Skeletal muscle satellite cell (primary cell): ENCODE data around the gene TBC1D7.

Experiments
- H3K27me3 ChIP-seq: 2 replicates; pipeline ENCODE4 v1.7.0; 2013; ENCODE audit warnings: low read length; ENCODE audit not compliant: control insufficient read depth, insufficient read depth
- H3K36me3 ChIP-seq: 2 replicates; pipeline ENCODE4 v1.7.0; 2013; ENCODE audit warnings: mild to moderate bottlenecking, control low read depth, low read length; ENCODE audit not compliant: insufficient read depth
- H3K4me1 ChIP-seq: 2 replicates; pipeline ENCODE4 v1.7.0; 2013; ENCODE audit warnings: low read length; ENCODE audit not compliant: control insufficient read depth, insufficient read depth
- H3K4me2 ChIP-seq: 2 replicates; pipeline ENCODE4 v1.7.0; 2013; ENCODE audit warnings: mild to moderate bottlenecking, low read length
- H3K4me3 ChIP-seq: 2 replicates; pipeline ENCODE4 v1.7.0; 2013; ENCODE audit warnings: low read length
- H3K9ac ChIP-seq: 2 replicates; pipeline ENCODE4 v1.7.0; 2013; ENCODE audit warnings: mild to moderate bottlenecking, low read depth, low read length, moderate library complexity
- H3K9me3 ChIP-seq: replicated peaks from 2 replicates; pipeline ENCODE4 v1.7.0; 2013; ENCODE audit warnings: mild to moderate bottlenecking, control low read depth, low read length

TBC1D7 gene

DNA sequence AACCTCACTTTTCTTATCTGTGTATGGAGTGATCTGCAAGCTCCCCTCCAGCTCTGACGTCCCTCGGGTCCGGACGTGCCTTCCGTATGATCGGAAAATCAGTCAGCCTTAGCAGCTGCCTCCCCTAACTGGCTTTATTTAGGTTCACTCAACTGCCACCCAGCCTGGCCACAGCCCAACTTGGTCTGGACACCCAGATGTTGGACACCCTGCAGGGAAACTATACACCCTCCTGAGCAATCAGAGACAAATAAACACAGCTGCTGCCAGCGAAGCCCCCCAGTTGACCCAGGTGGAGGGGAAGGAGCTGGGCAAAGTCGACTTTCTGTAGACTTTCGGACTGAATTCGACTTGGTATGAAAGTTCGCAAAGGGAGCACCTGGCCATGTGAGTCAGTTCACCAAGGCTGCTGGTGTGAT, 28.9 kb downstream of the TBC1D7 start:
- Histone ChIP-seq H3K36me3 (peaks cover 30% of the 10 kb centered on the region), H3K27me3 (no peaks in the 10 kb centered on the region), H3K4me1 (peaks cover 24% of the 10 kb centered on the region), H3K4me3 (no peak overlapping the region), H3K9ac (no peak overlapping the region), H3K4me2 (no peak overlapping the region), H3K9me3 (no peaks in the 10 kb centered on the region)

DNA sequence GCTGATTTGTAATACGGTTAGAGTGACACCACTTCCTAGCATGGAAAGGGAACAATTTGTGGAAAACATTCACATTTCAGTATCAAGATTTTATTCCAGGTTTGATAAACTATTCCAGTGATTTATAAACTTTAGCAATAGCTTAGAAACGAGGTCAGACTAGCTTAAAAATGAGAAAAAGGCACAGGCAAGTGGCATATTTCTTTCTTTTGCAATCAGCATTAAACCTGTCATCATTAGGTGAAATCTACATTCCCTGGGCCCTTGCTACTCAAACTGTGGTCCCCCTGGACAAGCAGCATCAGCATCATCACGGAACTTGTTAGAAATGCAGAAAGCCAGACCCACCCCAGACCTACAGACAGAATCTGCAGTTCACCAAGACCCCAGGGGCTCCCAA, 29.9 kb downstream of the TBC1D7 start:
- no peaks in the 10 kb centered on the region for H3K9me3 ChIP-seq
- H3K27me3 ChIP-seq, result no peaks in the 10 kb centered on the region
- peaks cover 33% of the 10 kb centered on the region for H3K36me3 ChIP-seq
- no peak overlapping the region for H3K9ac ChIP-seq
- peaks cover 14% of the 10 kb centered on the region for H3K4me1 ChIP-seq
- H3K4me3 ChIP-seq, result no peak overlapping the region
- no peak overlapping the region for H3K4me2 ChIP-seq

DNA sequence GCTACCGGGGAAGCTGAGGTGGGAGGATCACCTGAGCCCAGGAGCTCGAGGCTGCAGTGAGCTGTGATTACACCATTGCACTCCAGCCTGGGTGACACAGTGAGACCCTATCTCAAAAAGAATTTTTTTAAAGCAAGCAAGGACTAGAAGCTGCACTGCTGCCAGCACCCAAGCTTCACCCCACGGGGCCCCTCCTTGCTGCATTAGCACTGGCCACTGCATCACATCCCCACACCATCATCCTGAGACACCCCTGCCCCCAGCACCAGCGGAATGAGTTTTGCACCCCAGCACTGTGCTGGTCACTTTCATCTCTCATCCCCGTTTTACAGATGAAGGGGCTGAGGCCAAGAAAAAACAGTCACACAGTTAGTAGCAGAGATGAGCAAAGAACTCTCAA, 30.9 kb downstream of the TBC1D7 start:
- Histone ChIP-seq H3K9ac (no peak overlapping the region), H3K36me3 (peaks cover 42% of the 10 kb centered on the region), H3K4me1 (peaks cover 5% of the 10 kb centered on the region), H3K4me3 (no peak overlapping the region), H3K27me3 (no peaks in the 10 kb centered on the region), H3K4me2 (no peak overlapping the region), H3K9me3 (no peaks in the 10 kb centered on the region)

DNA sequence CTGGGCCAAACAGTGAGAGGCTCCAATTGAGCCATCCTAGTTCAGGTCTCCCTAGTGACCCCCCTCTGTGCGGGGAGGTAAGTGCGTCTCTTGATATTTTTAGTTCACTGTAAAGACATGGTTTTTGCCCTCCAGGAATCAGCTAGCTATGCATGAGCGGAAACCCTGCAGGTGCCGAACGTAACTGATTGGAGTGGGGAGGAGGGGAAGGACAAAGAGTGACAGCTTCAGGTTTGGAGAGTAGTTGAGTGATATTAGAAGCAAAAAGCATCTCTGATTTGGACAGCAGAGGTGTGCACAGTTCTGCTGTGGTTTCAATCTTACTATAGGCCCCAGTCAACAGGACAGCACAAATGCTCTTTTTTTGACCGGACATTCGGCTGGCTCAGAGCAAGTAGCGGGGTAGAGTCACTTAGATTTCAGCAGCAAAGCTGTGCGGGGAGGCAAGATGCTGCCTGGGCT, 31.8 kb downstream of the TBC1D7 start:
- H3K9me3 ChIP-seq, result no peaks in the 10 kb centered on the region
- no peak overlapping the region for H3K4me3 ChIP-seq
- no peaks in the 10 kb centered on the region for H3K4me1 ChIP-seq
- no peaks in the 10 kb centered on the region for H3K27me3 ChIP-seq
- H3K4me2 ChIP-seq, result no peak overlapping the region
- no peak overlapping the region for H3K9ac ChIP-seq
- peaks cover 43% of the 10 kb centered on the region for H3K36me3 ChIP-seq

DNA sequence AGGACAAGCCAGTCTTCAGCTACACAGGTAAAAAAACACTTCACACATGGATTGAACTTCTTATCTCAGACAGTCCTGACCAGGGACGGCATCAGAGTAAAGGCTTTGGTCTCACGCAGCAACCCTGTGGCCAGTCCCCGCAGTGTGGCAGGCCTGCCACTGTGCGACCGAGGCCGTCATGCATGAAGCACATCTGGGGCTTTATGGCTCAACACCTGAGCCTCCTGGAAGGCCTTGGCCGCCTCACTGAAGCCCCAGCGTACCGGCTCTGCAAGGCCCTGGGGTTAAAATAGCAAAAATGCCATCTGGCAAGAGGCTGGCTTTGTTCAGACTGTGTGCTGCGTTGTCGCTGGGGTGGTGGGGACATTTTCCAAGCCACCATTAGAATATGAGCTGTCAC, 32.8 kb downstream of the TBC1D7 start:
- Histone ChIP-seq H3K27me3 (no peaks in the 10 kb centered on the region), H3K9me3 (no peaks in the 10 kb centered on the region), H3K9ac (no peak overlapping the region), H3K4me3 (no peak overlapping the region), H3K4me2 (no peak overlapping the region), H3K4me1 (no peaks in the 10 kb centered on the region), H3K36me3 (peaks cover 48% of the 10 kb centered on the region)

DNA sequence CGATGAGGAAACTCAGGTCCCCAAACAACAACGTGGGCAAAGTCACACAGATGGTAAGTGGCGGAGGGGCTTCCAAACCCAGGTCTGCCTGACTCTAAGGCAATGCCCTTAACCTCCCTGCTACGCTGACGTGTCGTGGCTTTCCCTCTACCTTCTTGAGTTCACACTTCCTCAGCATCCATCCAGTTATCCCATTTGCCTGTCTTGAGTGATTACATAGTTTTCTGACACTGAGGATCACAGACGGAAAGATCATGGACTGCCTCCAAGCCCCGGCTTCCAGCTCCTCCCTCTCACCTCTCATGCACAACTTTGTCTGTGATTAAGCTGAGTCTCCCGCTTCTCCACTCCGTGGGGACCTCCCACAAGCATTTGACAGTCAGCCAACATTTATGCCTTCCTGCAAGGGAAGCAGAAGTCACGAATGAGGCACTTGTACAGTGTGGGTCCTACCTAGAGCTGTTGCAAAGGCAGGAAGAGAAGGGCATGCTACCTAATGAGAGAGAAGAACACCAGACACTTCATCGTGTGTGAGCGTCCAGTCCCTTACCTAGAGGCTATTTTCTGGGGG, 33.8 kb downstream of the TBC1D7 start:
- Histone ChIP-seq H3K9me3 (no peaks in the 10 kb centered on the region), H3K4me3 (no peak overlapping the region), H3K27me3 (no peaks in the 10 kb centered on the region), H3K9ac (no peak overlapping the region), H3K36me3 (peaks cover 50% of the 10 kb centered on the region), H3K4me1 (no peaks in the 10 kb centered on the region), H3K4me2 (no peak overlapping the region)

DNA sequence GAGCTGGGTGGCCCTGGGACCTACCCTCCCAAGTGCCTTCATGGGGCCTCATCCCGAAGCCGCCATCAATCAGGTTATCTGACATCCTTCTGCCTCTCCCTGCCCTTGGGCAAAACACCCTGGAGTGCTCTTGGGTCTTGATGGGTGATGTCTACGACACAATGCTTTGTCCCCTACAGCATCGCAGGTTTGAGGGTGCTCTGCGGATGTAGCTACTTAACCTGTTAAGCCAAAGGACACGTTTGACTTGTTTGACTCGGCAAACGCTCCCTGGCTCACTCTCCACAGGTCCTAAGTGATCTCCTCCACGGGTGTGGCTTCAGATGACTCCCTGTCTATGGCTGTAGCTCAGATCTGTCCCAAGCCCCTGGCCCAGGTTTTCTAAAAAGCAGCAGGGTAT, 35.6 kb downstream of the TBC1D7 start:
- Histone ChIP-seq H3K36me3 (peaks cover 44% of the 10 kb centered on the region), H3K4me2 (no peak overlapping the region), H3K9ac (no peak overlapping the region), H3K27me3 (no peaks in the 10 kb centered on the region), H3K9me3 (no peaks in the 10 kb centered on the region), H3K4me1 (no peaks in the 10 kb centered on the region), H3K4me3 (no peak overlapping the region)

DNA sequence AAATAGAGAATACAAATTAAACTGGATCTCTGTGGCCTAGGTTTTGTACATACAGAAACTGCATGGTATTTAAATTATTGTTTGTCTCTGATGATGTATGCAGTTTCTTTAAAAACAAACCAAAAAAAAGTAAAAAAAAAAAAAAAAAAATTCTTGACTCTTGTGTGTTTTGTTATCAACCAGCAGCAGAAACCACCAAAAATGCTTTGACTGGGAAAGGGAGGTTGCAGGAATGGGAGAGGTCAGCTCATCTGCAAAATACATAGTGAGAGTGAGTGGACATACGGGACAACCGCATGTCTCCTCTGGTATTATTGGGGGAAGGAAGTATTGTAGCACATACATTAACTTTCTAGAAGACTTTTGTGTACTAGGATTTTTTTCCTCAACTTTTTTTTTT, 38.0 kb downstream of the TBC1D7 start:
- no peak overlapping the region for H3K9ac ChIP-seq
- peaks cover 38% of the 10 kb centered on the region for H3K36me3 ChIP-seq
- no peak overlapping the region for H3K4me2 ChIP-seq
- H3K4me1 ChIP-seq, result no peaks in the 10 kb centered on the region
- no peak overlapping the region for H3K4me3 ChIP-seq
- no peaks in the 10 kb centered on the region for H3K27me3 ChIP-seq
- no peaks in the 10 kb centered on the region for H3K9me3 ChIP-seq

DNA sequence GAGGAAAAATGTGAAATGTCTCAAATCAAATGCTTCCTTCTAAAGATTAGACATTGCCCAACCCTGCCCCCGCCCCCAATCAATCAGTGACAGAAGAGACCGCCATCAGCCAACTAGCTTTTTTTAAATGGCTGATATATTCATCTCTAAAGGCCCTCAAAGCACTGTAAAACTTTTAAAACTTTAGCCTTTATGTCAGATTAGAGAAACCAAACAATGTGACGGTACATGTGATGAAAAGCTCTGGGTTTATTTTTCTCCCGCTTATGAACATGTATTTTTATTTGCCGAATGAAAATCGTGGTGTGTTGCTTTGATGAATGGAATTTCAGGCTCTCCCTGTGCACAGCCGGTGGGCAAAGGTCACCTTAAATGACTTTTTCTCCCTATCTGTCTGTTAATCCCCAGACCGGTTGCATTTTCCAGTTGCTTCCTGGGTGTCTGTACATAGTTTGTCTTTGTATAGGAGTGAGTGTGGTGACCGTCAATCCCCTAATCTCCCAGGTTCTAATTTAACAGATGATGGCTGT, 38.5 kb downstream of the TBC1D7 start:
- no peaks in the 10 kb centered on the region for H3K9me3 ChIP-seq
- H3K4me2 ChIP-seq, result no peak overlapping the region
- no peaks in the 10 kb centered on the region for H3K27me3 ChIP-seq
- H3K9ac ChIP-seq, result no peak overlapping the region
- H3K4me1 ChIP-seq, result no peaks in the 10 kb centered on the region
- peaks cover 33% of the 10 kb centered on the region for H3K36me3 ChIP-seq
- H3K4me3 ChIP-seq, result no peak overlapping the region

DNA sequence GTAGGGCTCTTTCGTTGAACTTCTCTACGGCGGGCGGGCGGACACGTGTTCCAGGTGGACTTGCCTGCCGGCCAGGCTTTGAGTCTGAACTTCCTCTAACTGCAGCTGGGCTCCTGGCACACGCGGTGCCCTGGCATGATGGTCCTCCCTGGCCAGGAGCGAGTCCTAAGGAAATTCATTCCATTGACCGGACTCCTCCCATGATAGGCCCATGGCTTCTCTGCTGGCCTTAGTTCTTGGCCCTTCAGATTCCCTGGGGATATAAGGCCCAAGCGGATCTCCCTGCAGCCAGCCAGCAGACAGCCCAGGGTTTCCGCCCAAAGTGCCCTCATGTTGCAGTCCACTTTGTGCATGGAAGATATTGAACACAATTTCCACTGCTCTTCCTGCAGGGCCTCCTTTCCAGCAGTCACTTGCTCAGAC, 39.4 kb downstream of the TBC1D7 start:
- Histone ChIP-seq H3K9me3 (no peaks in the 10 kb centered on the region), H3K4me3 (no peak overlapping the region), H3K9ac (no peak overlapping the region), H3K4me1 (no peaks in the 10 kb centered on the region), H3K27me3 (no peaks in the 10 kb centered on the region), H3K4me2 (no peak overlapping the region), H3K36me3 (peaks cover 24% of the 10 kb centered on the region)

DNA sequence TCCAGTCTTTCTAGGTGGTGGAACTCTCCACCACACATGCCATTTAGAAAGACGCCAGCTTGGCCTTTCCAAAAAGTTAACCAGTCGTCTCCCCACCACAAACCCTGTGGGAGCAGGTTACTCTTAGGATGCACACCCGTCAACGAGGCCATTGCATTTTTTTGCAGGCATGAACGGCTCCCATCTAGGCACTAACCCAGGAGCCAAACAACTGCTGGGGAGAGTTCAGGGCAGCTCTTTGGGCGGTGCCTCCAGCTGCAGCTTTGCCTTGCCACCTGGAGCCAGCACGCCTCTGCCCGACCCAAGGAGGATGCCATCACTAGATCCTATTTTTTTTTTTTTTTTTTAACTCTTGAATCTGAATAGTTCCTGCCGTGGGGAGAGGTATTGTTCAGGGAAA, 39.9 kb downstream of the TBC1D7 start:
- Histone ChIP-seq H3K36me3 (peaks cover 22% of the 10 kb centered on the region), H3K4me1 (no peaks in the 10 kb centered on the region)

DNA sequence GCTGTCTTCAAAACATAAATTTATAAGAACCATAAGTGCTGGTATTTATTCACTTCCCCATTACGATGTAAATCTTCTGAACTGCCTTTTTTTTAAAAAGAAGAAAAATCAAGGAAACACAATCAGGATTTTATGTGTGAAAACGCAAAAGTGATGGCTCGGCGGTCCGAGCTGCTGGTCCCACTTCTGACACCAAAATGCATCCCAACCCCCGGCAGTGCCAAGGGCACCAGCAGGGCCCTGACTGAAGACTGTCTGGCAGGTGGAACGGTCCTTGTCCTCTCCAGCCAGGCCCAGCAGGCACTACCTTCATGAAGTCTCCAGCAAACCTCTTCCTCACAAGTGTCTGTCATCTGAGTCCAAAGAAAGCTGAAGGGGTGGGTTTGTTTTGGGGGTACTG, 41.2 kb downstream of the TBC1D7 start:
- Histone ChIP-seq H3K4me2 (no peak overlapping the region), H3K4me3 (no peak overlapping the region), H3K27me3 (no peaks in the 10 kb centered on the region), H3K9ac (no peak overlapping the region), H3K9me3 (no peaks in the 10 kb centered on the region), H3K4me1 (no peaks in the 10 kb centered on the region), H3K36me3 (peaks cover 13% of the 10 kb centered on the region)

More for the DNA sequence above, 39.9 kb downstream of the TBC1D7 start:
- H3K9me3 ChIP-seq, result no peaks in the 10 kb centered on the region
- H3K4me2 ChIP-seq, result no peak overlapping the region
- H3K9ac ChIP-seq, result no peak overlapping the region
- H3K27me3 ChIP-seq, result no peaks in the 10 kb centered on the region
- H3K4me3 ChIP-seq, result no peak overlapping the region
